Activated T-cell treated with anti-CD3 and anti-CD28 coated beads, Interleukin-2, amount 50 U/mL, for 4 hours (primary cell): ENCODE measurements around the gene TTC22. TPM values are rescaled to one million over a fixed set of nuclear protein-coding genes. Genes with fewer than 3 reads are reported as not detected.
"Not testable (repeated sequence)": the region's sequence is repeated elsewhere in the genome, so short reads cannot be mapped to it uniquely, and the experiment has no call there.

Experiments used
- ATAC-seq, 2 donors: fragments of 200-7000 bp; cut with Tn5 transposase; one replicate each; pipeline ENCODE4 v1.10.0; 2021
- DNase-seq: peaks from one replicate; pipeline ENCODE4 v3.0.0-alpha.2; 2020
- H3K27me3 Mint-ChIP-seq: one replicate; pipeline ENCODE4 v1.8.0; 2021; ENCODE audit warnings: low read depth, mixed read lengths
- H3K36me3 Mint-ChIP-seq: one replicate; pipeline ENCODE4 v1.8.0; 2022; ENCODE audit warnings: mixed read lengths; ENCODE audit not compliant: insufficient read depth
- H3K4me1 Mint-ChIP-seq: one replicate; pipeline ENCODE4 v1.8.0; 2021; ENCODE audit warnings: low read depth, mixed read lengths
- H3K4me3 Mint-ChIP-seq: one replicate; pipeline ENCODE4 v1.8.0; 2021; ENCODE audit warnings: mild to moderate bottlenecking, moderate library complexity, mixed read lengths
- H3K9me3 Mint-ChIP-seq: one replicate; pipeline ENCODE4 v1.8.0; 2021; ENCODE audit warnings: mixed read lengths
- total RNA-seq, 3 donors: library from RNA; stranded (reverse); gene quantifications; one replicate each; pipeline ENCODE4 v1.2.1, GENCODE V29; 2021

TTC22 gene
- total RNA-seq, 3 donors from 2014 or later = 1.9 to 2.8 (median 2.0) TPM

GRCh38 chr1:54792686-54793282 is 8.3 kb downstream of the TTC22 start:
- H3K36me3 Mint-ChIP-seq = peaks cover 6% of the 10 kb centered on the region
- peaks cover 18% of the 10 kb centered on the region for H3K4me1 Mint-ChIP-seq
- no peaks in the 10 kb centered on the region for H3K9me3 Mint-ChIP-seq
- H3K4me3 Mint-ChIP-seq = no peak overlapping the region
- DNase-seq (no peak), ATAC-seq (no peak)
- H3K27me3 Mint-ChIP-seq = no peaks in the 10 kb centered on the region

DNA sequence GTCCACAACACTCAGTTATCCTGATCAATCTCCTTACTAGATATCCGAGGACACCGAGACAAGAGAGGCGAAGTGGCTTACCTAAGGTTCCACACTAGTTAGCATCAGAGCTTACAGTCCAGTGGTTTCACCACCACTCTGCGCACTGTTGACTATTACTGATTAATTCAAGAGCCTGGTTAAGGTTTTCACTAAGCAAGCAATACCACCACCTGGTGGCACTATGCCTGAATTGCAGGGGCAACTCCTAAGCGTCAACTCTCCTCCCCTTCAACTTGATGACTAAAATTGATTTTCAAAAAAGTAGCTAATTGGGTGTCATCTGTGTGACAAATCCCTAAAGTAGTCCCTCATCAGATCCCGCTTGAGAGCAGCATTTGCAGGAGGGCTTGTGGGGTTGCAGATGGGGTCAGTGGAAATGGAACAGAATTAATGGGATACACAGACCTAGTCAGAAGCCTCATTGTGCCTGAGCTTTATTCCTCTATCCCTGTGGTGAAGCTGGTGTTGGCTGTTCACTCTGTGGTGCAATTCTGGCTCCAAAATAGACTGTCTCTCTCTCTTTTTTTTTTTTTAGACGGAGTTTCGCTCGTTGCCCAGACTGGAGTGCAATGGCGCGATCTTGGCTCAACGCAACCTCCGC is 9.1 kb downstream of the TTC22 start:
- ATAC-seq (peak in 1 of 2 donors; percentile 19), DNase-seq (peak; percentile 23)
- Mint-ChIP-seq H3K4me3 (no peak overlapping the region), H3K36me3 (peaks cover 6% of the 10 kb centered on the region), H3K9me3 (no peaks in the 10 kb centered on the region), H3K4me1 (peaks cover 12% of the 10 kb centered on the region), H3K27me3 (no peaks in the 10 kb centered on the region)

DNA sequence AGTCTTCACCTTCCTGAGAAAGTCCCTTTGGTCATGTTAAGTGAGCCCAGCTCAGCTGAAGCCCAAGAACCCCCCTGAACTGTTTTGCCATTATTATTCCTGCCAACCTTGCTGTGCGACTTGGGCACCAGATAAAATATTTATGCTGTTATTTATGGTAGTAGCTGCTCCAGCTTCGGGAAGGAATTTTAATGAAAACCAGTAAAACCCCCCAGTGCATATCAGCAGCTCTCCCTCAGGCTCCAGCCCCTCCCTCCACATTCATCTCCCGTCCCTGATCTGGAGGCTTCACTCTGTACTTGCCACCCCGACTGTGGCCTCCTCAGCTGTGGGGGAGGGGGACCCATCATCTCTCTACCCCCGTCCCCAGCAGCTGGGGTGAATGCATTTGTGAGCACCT is 12.7 kb downstream of the TTC22 start:
- ATAC-seq = no peak
- Mint-ChIP-seq H3K9me3 (no peaks in the 10 kb centered on the region), H3K4me3 (no peak overlapping the region), H3K27me3 (no peaks in the 10 kb centered on the region), H3K36me3 (peaks cover 10% of the 10 kb centered on the region), H3K4me1 (no peaks in the 10 kb centered on the region)
- no peak for DNase-seq

GRCh38 chr1:54787604-54788003 is 13.5 kb downstream of the TTC22 start:
- H3K36me3 Mint-ChIP-seq = peaks cover 14% of the 10 kb centered on the region
- H3K4me3 Mint-ChIP-seq = no peak overlapping the region
- H3K27me3 Mint-ChIP-seq = no peaks in the 10 kb centered on the region
- no peak for ATAC-seq
- DNase-seq = no peak
- H3K4me1 Mint-ChIP-seq = no peaks in the 10 kb centered on the region
- no peaks in the 10 kb centered on the region for H3K9me3 Mint-ChIP-seq

- DNase-seq = no peak
- Mint-ChIP-seq H3K4me3 (no peak overlapping the region), H3K36me3 (peaks cover 13% of the 10 kb centered on the region)
These were observed 14.3 kb downstream of the TTC22 start for GRCh38 chr1:54786778-54787177.

GRCh38 chr1:54784066-54784465 is 17.1 kb downstream of the TTC22 start:
- Mint-ChIP-seq H3K27me3 (no peaks in the 10 kb centered on the region), H3K9me3 (no peaks in the 10 kb centered on the region), H3K4me3 (no peak overlapping the region), H3K36me3 (peaks cover 21% of the 10 kb centered on the region), H3K4me1 (no peaks in the 10 kb centered on the region)
- no peak for DNase-seq
- ATAC-seq = no peak

More at GRCh38 chr1:54786778-54787177, 14.3 kb downstream of the TTC22 start:
- Mint-ChIP-seq H3K4me1 (no peaks in the 10 kb centered on the region), H3K27me3 (no peaks in the 10 kb centered on the region), H3K9me3 (no peaks in the 10 kb centered on the region)
- no peak for ATAC-seq

GRCh38 chr1:54782588-54782987 is 18.5 kb downstream of the TTC22 start:
- DNase-seq (no peak), ATAC-seq (no peak)
- no peaks in the 10 kb centered on the region for H3K27me3 Mint-ChIP-seq
- no peak overlapping the region for H3K4me3 Mint-ChIP-seq
- H3K4me1 Mint-ChIP-seq = no peaks in the 10 kb centered on the region
- H3K9me3 Mint-ChIP-seq = no peaks in the 10 kb centered on the region
- H3K36me3 Mint-ChIP-seq = peaks cover 26% of the 10 kb centered on the region

DNA sequence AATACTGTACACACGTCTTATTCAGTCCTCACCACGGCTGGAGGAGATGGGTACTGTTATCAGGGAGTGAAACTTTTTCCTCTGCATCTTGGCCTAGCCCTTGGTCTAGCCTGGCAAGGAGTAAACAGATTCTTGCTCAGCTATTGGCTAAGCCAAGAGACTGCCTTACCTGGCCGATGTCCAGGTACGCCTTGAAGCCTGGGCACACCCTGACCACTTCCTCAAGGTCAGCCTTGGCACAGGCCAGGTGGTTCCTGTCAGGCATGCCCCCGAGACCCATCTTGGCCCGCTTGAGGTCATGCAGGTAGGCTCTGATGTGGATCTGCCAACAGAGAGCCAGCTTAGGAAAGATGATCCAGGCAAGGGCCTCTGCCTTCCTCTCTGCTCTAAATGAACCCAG is 19.0 kb downstream of the TTC22 start:
- Mint-ChIP-seq H3K27me3 (no peaks in the 10 kb centered on the region), H3K36me3 (peaks cover 26% of the 10 kb centered on the region), H3K4me3 (no peak overlapping the region), H3K9me3 (no peaks in the 10 kb centered on the region), H3K4me1 (no peaks in the 10 kb centered on the region)
- no peak for DNase-seq
- no peak for ATAC-seq

- Mint-ChIP-seq H3K27me3 (no peaks in the 10 kb centered on the region), H3K4me3 (no peak overlapping the region), H3K36me3 (peaks cover 22% of the 10 kb centered on the region), H3K4me1 (no peaks in the 10 kb centered on the region), H3K9me3 (no peaks in the 10 kb centered on the region)
- no peak for DNase-seq
- ATAC-seq = no peak
These were observed 19.9 kb downstream of the TTC22 start for GRCh38 chr1:54781023-54781723.

GRCh38 chr1:54777431-54777830 is 23.7 kb downstream of the TTC22 start:
- Mint-ChIP-seq H3K4me1 (no peaks in the 10 kb centered on the region), H3K27me3 (no peaks in the 10 kb centered on the region), H3K4me3 (no peak overlapping the region), H3K9me3 (no peaks in the 10 kb centered on the region), H3K36me3 (peaks cover 15% of the 10 kb centered on the region)
- DNase-seq (no peak), ATAC-seq (no peak)

- Mint-ChIP-seq H3K9me3 (no peaks in the 10 kb centered on the region), H3K27me3 (no peaks in the 10 kb centered on the region), H3K4me3 (no peak overlapping the region), H3K4me1 (no peaks in the 10 kb centered on the region), H3K36me3 (peaks cover 15% of the 10 kb centered on the region)
- no peak for DNase-seq
- ATAC-seq = no peak
These were observed 24.1 kb downstream of the TTC22 start for GRCh38 chr1:54777011-54777410.

DNA sequence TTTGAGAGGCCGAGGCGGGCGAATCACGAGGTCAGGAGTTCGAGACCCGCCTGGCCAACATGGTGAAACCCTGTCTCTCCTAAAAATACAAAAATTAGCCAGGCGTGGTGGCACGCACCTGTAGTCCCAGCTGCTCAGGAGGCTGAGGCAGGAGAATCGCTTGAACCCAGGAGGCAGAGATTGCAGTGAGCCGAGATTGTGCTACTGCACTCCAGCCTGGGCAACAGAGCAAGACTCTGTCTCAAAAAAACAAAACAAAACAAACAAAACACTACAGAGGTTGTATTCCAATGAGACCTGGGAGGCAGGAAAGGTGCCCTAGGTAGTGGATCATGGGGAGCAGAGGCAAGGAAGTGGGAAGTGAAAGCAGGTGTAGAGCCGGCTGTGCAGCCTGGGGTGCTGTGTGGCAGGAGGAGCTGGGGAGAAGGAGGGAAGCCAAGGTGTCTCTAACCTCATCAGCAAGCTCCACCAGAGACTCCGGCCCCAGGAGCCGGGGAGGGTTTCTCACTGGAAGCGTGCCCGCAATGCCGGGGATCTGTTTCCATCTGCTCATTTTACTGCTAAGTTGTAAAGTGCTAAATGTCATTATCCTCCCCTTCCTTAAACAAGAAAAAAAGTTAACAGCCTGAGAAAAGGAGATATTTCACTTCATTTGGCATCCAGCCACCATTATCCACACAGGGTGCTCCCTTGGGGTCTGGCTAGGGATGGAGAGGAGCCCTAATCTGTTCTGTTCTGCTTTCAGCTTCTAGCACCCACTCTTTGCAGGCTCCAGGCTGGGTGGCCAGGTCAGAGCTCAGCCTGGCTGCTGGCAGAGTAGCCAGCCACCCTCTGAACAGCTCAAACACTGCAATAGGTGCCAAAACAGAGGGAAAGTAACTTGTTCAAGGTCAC is 25.0 kb downstream of the TTC22 start:
- H3K4me3 Mint-ChIP-seq, DNase-seq, H3K27me3 Mint-ChIP-seq, ATAC-seq, H3K4me1 Mint-ChIP-seq, H3K9me3 Mint-ChIP-seq: not testable (repeated sequence)
- peaks cover 11% of the 10 kb centered on the region for H3K36me3 Mint-ChIP-seq

- Mint-ChIP-seq H3K9me3 (no peaks in the 10 kb centered on the region), H3K36me3 (peaks cover 11% of the 10 kb centered on the region), H3K4me3 (no peak overlapping the region), H3K27me3 (no peaks in the 10 kb centered on the region), H3K4me1 (no peaks in the 10 kb centered on the region)
- ATAC-seq (no peak), DNase-seq (no peak)
These were observed 26.2 kb downstream of the TTC22 start for GRCh38 chr1:54774820-54775498.

GRCh38 chr1:54772951-54773350 is 28.2 kb downstream of the TTC22 start:
- H3K27me3 Mint-ChIP-seq = no peaks in the 10 kb centered on the region
- H3K4me3 Mint-ChIP-seq = no peak overlapping the region
- H3K4me1 Mint-ChIP-seq = no peaks in the 10 kb centered on the region
- ATAC-seq (no peak), DNase-seq (no peak)
- no peaks in the 10 kb centered on the region for H3K36me3 Mint-ChIP-seq
- H3K9me3 Mint-ChIP-seq = no peaks in the 10 kb centered on the region
